H1 (cell line): ENCODE results near the gene LRRC49. TPM values are rescaled to one million over a fixed set of nuclear protein-coding genes. Genes with fewer than 3 reads are reported as not detected.

Experiments
- CTCF ChIA-PET: fragments of 300-600 bp; sonication (Branson Sonifier 250); formaldehyde crosslinking; loops from one replicate; lab custom pipeline; 2021; ENCODE audit not compliant: partially characterized antibody; lab: Charles Lee
- POLR2A ChIA-PET: fragments of 300-600 bp; sonication (Branson Sonifier 250); formaldehyde crosslinking; loops from one replicate; lab custom pipeline; 2021; ENCODE audit warnings: inconsistent platforms; ENCODE audit not compliant: partially characterized antibody; lab: Charles Lee
- DNase-seq, 2 experiments: peaks; one replicate each; pipeline versions ENCODE4 v3.0.0 to v3.0.0-alpha.2; 2010 to 2022; ENCODE audit warnings: low spot score in 2 of 2, low read depth in 1 of 2, mixed read lengths in 1 of 2
- FAIRE-seq: peaks from 2 replicates; lab custom pipeline; 2011; peaks lifted over from hg19 to GRCh38; lab: Jason Lieb, UNC
- H2AFZ ChIP-seq: 2 replicates; pipeline ENCODE4 v1.8.1; 2012; ENCODE audit warnings: low read length, inconsistent platforms
- H2AK5ac ChIP-seq: 2 replicates; pipeline ENCODE4 v1.6.1; 2013; ENCODE audit warnings: low read depth, low read length
- H2BK120ac ChIP-seq: replicated peaks from 2 replicates; pipeline ENCODE3; 2013; ENCODE audit warnings: low read depth, low read length, inconsistent platforms
- H2BK12ac ChIP-seq: 2 replicates; pipeline ENCODE4 v1.6.1; 2013; ENCODE audit warnings: low read depth, low read length
- H2BK15ac ChIP-seq: 2 replicates; pipeline ENCODE4 v1.6.1; 2013; ENCODE audit warnings: low read length
- H2BK20ac ChIP-seq: 2 replicates; pipeline ENCODE4 v1.6.1; 2013; ENCODE audit warnings: low read length
- H2BK5ac ChIP-seq: 2 replicates; pipeline ENCODE4 v1.6.1; 2013; ENCODE audit warnings: low read depth, low read length
- H3K14ac ChIP-seq: 2 replicates; pipeline ENCODE4 v1.6.1; 2013; ENCODE audit warnings: inconsistent platforms; ENCODE audit not compliant: insufficient read length
- H3K18ac ChIP-seq: 2 replicates; pipeline ENCODE4 v1.6.1; 2013; ENCODE audit warnings: low read length; ENCODE audit errors: extremely low read depth
- H3K23ac ChIP-seq: 2 replicates; pipeline ENCODE4 v1.6.1; 2013; ENCODE audit warnings: inconsistent platforms; ENCODE audit not compliant: insufficient read length
- H3K23me2 ChIP-seq: 2 replicates; pipeline ENCODE4 v1.6.1; 2013; ENCODE audit warnings: low read depth, low read length
- H3K27ac ChIP-seq: 2 replicates; pipeline ENCODE4 v1.6.1; 2011; ENCODE audit warnings: low read depth, low read length, inconsistent platforms
- H3K27me3 ChIP-seq, 4 experiments: replicated peaks in 1 of 4; 1 replicate in 1 of 4; 2 replicates in 3 of 4; pipeline versions ENCODE4 v1.6.1 to v1.8.1; 2011 to 2013; ENCODE audit warnings: low read length in 3 of 4, mild to moderate bottlenecking in 3 of 4, inconsistent platforms in 2 of 4, mixed read lengths in 2 of 4, moderate library complexity in 1 of 4; ENCODE audit not compliant: control insufficient read depth in 3 of 4, insufficient read depth in 3 of 4; ENCODE audit errors: extremely low read depth in 1 of 4
- H3K36me3 ChIP-seq, 4 experiments: 2 replicates each; pipeline versions ENCODE4 v1.6.1 to v1.8.1; 2011 to 2013; ENCODE audit warnings: mild to moderate bottlenecking in 4 of 4, low read length in 3 of 4, moderate library complexity in 2 of 4, control low read depth in 1 of 4, inconsistent platforms in 1 of 4; ENCODE audit not compliant: insufficient read depth in 4 of 4, control insufficient read depth in 2 of 4
- H3K4ac ChIP-seq: replicated peaks from 2 replicates; pipeline ENCODE3; 2013; ENCODE audit warnings: low read length, low read depth, mixed read lengths, inconsistent platforms; ENCODE audit not compliant: insufficient read length
- H3K4me1 ChIP-seq, 4 experiments: replicated peaks in 1 of 4; 1 replicate in 1 of 4; 2 replicates in 3 of 4; pipeline versions ENCODE4 v1.6.1 to v1.8.1; 2011 to 2013; ENCODE audit warnings: low read length in 3 of 4, inconsistent platforms in 2 of 4, mixed read lengths in 1 of 4; ENCODE audit not compliant: insufficient read depth in 4 of 4, control insufficient read depth in 3 of 4
- H3K4me2 ChIP-seq, 2 experiments: 2 replicates each; pipeline versions ENCODE4 v1.6.1 to v1.8.1; 2011 to 2013; ENCODE audit warnings: low read depth in 2 of 2, low read length in 2 of 2, control low read depth in 1 of 2, inconsistent platforms in 1 of 2, mild to moderate bottlenecking in 1 of 2; ENCODE audit not compliant: insufficient read depth in 1 of 2
- H3K4me3 ChIP-seq, 4 experiments: fragments of 200-600, 300-600 bp in 1 of 4; sonication (generic), shearing (Covaris generic), sonication (Bioruptor Twin) in 1 of 4; 2 replicates each; pipeline versions ENCODE4 v1.5.1 to v1.8.1; 2011 to 2016; ENCODE audit warnings: low read length in 4 of 4, low read depth in 3 of 4, control low read depth in 2 of 4, inconsistent platforms in 2 of 4, mild to moderate bottlenecking in 2 of 4, mixed read lengths in 1 of 4, moderate library complexity in 1 of 4; ENCODE audit not compliant: insufficient read depth in 2 of 4; ENCODE audit errors: extremely low read depth in 1 of 4
- H3K56ac ChIP-seq: replicated peaks from 2 replicates; pipeline ENCODE3; 2013; ENCODE audit warnings: low read depth, mild to moderate bottlenecking, mixed read lengths, low read length, inconsistent platforms; ENCODE audit not compliant: insufficient read length
- H3K79me1 ChIP-seq: 2 replicates; pipeline ENCODE4 v1.6.1; 2013; ENCODE audit warnings: low read depth, low read length, control low read depth
- H3K79me2 ChIP-seq, 2 experiments: 2 replicates each; pipeline versions ENCODE4 v1.6.1 to v1.8.1; 2012 to 2013; ENCODE audit warnings: low read length in 2 of 2, mild to moderate bottlenecking in 2 of 2, inconsistent platforms in 1 of 2; ENCODE audit not compliant: insufficient read depth in 2 of 2, control insufficient read depth in 1 of 2
- H3K9ac ChIP-seq, 4 experiments: replicated peaks in 1 of 4; 1 replicate in 1 of 4; 2 replicates in 3 of 4; pipeline versions ENCODE4 v1.6.1 to v1.8.1; 2011 to 2013; ENCODE audit warnings: low read depth in 3 of 4, low read length in 3 of 4, control low read depth in 2 of 4, mild to moderate bottlenecking in 2 of 4, moderate library complexity in 2 of 4, inconsistent platforms in 1 of 4; ENCODE audit errors: extremely low read depth in 1 of 4
- H3K9me3 ChIP-seq, 2 experiments: 2 replicates each; pipeline versions ENCODE4 v1.6.1 to v1.8.1; 2012 to 2013; ENCODE audit warnings: mild to moderate bottlenecking in 2 of 2, moderate library complexity in 2 of 2, control low read depth in 1 of 2, inconsistent platforms in 1 of 2, low read depth in 1 of 2, low read length in 1 of 2, mixed read lengths in 1 of 2; ENCODE audit not compliant: insufficient read depth in 2 of 2
- H4K20me1 ChIP-seq, 2 experiments: replicated peaks in 1 of 2; 2 replicates each; pipeline versions ENCODE3 to v1.8.1; 2011 to 2013; ENCODE audit warnings: inconsistent platforms in 2 of 2, low read length in 2 of 2, mild to moderate bottlenecking in 1 of 2; ENCODE audit not compliant: insufficient read depth in 2 of 2, control insufficient read depth in 1 of 2
- H4K5ac ChIP-seq: 2 replicates; pipeline ENCODE4 v1.6.1; 2013; ENCODE audit warnings: low read length, low read depth, mixed read lengths, inconsistent platforms; ENCODE audit not compliant: insufficient read length
- H4K8ac ChIP-seq: 2 replicates; pipeline ENCODE4 v1.8.0; 2013; ENCODE audit warnings: mild to moderate bottlenecking, moderate library complexity, low read length, inconsistent platforms; ENCODE audit not compliant: insufficient read depth; ENCODE audit errors: extremely low read depth
- H4K91ac ChIP-seq: replicated peaks from 2 replicates; pipeline ENCODE3; 2013; ENCODE audit warnings: low read length, mixed read lengths, inconsistent platforms; ENCODE audit not compliant: insufficient read length
- BACH1 ChIP-seq: IDR thresholded peaks from 2 replicates; pipeline ENCODE4 v1.6.1; 2012; ENCODE audit warnings: low read length, improper control_type of control experiment
- CBX8 ChIP-seq: fragments of 300-800, 300-1000 bp; sonication (generic); IDR thresholded peaks from 2 replicates; pipeline ENCODE4 v1.7.1; 2016; ENCODE audit warnings: low read depth, low read length, borderline replicate concordance
- CHD1 ChIP-seq: IDR thresholded peaks from 2 replicates; pipeline ENCODE4 v1.6.1; 2012; ENCODE audit warnings: low read depth, low read length, improper control_type of control experiment
- MAFK ChIP-seq: IDR thresholded peaks from 2 replicates; pipeline ENCODE4 v1.6.1; 2012; ENCODE audit warnings: low read depth, mild to moderate bottlenecking, improper control_type of control experiment, low read length
- RBBP5 ChIP-seq: IDR thresholded peaks from 2 replicates; pipeline ENCODE4 v1.7.1; 2012; ENCODE audit warnings: low read depth, mild to moderate bottlenecking, inconsistent platforms, low read length, moderate library complexity, borderline replicate concordance
- SIN3A ChIP-seq, 2 experiments: IDR thresholded peaks in 1 of 2; conservative IDR thresholded peaks in 1 of 2; 2 replicates each; pipeline ENCODE4 v1.6.1; 2011 to 2012; ENCODE audit warnings: low read length in 2 of 2, improper control_type of control experiment in 1 of 2, low read depth in 1 of 2, mild to moderate bottlenecking in 1 of 2
- SIX5 ChIP-seq: IDR thresholded peaks from 2 replicates; pipeline ENCODE4 v1.6.1; 2011; ENCODE audit warnings: mild to moderate bottlenecking, low read depth, low read length
- SP2 ChIP-seq: IDR thresholded peaks from 2 replicates; pipeline ENCODE4 v1.6.1; 2012; ENCODE audit warnings: mild to moderate bottlenecking, low read length, inconsistent platforms
- SP4 ChIP-seq: IDR thresholded peaks from 2 replicates; pipeline ENCODE4 v1.6.1; 2012; ENCODE audit warnings: low read length, inconsistent platforms
- TBP ChIP-seq: IDR thresholded peaks from 2 replicates; pipeline ENCODE4 v1.6.1; 2011; ENCODE audit warnings: low read depth, low read length, improper control_type of control experiment
- WGBS, 2 experiments: shearing (Covaris generic) in 1 of 2; methylation state at CpG; one replicate each; pipeline versions ENCODE4 v1.1.6 to v1.1.7; 2013 to 2015; ENCODE audit warnings: low lambda C conversion rate in 2 of 2, mixed read lengths in 2 of 2, inconsistent platforms in 1 of 2, low coverage in 1 of 2, missing lambda C conversion rate in 1 of 2; ENCODE audit not compliant: insufficient replicate concordance in 2 of 2, insufficient coverage in 1 of 2, insufficient read length in 1 of 2; ENCODE audit errors: extremely low coverage in 1 of 2, missing lambda C conversion rate in 1 of 2; 5-methylcytosine and 5-hydroxymethylcytosine counted together
- polyA plus RNA-seq, 7 experiments: library from polyadenylated mRNA; depleted of rRNA in 3 of 7; stranded (reverse) in 5 of 7; unstranded in 2 of 7; fragments of >200 nt in 5 of 7; fragments of 200-250 nt in 2 of 7; gene quantifications; 1 replicate in 5 of 7; 2 replicates in 1 of 7; 4 replicates in 1 of 7; pipeline versions ENCODE4 v1.2.1 to v1.2.3, GENCODE V29; 2011 to 2013; ENCODE audit warnings: missing spikeins in 2 of 7, mixed read lengths in 2 of 7
- total RNA-seq: library from RNA; stranded (reverse); fragmentation: NEBNext Ultra II Directional; extraction: Animal tissue kit (Norgen Biotek cat#: 25700); gene quantifications from 2 replicates; pipeline ENCODE4 v1.2.1, GENCODE V29; 2021
- TF ChIP-seq, protein P1 (sequence below): IDR thresholded peaks from 2 replicates; pipeline ENCODE4 v1.6.1; 2012; ENCODE audit warnings: inconsistent platforms
- TF ChIP-seq, protein P2 (sequence below): IDR thresholded peaks from 2 replicates; pipeline ENCODE4 v1.6.1; 2011; ENCODE audit warnings: low read length, improper control_type of control experiment

Gene LRRC49
- total and polyA plus RNA-seq, 2 of the 8 experiments (the other 6 are each of a cell fraction or from before 2014, with no cell fraction given): 5.0 to 10.4 TPM

DNA sequence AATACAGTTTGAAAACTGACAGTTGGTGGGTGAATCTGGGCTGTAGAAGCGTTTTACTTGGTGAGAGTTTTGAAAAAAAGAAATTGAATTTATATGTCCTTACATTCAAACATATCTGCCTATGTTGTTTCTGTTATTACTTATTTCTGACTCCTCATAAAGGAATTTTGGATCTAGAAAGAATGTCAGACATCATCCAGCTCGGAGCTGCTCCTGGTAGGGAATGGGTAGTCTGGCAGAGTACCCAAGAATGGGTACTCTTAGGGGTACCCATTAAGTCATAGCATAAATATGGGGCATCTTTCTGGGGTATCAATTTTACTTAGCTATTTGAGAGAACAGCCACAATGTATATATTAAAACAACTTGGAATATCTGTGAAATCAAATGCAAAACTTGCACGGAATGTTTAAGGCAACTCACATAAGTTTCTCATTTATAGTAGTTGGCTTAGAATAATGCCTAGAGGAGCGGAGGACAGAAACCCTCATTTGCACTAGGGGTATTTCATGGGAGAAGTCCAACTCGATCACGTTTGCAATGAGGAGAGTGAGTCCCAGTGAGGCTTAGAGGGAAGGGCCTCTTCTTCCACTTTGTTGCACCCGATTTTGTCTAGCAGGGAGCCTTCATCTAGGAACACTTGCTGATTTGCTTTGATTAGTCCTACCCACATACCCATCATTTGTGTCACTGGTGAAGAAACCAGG is 36.3 kb upstream of the LRRC49 start:
- no peaks in the 10 kb centered on the region for H3K79me1 ChIP-seq
- H3K14ac ChIP-seq: no peak overlapping the region
- no peak overlapping the region for H3K18ac ChIP-seq
- no peak overlapping the region for H3K4ac ChIP-seq
- no peak overlapping the region for H4K5ac ChIP-seq
- H2BK120ac ChIP-seq: no peak overlapping the region
- peaks cover 3 to 8% (median 5%) of the 10 kb centered on the region in 4 experiments; a peak in 4 of 7 replicates for H3K4me1 ChIP-seq
- 0 out of 7 replicates have a peak, but pooled peaks cover 0 to 3% (median 0%) of the 10 kb centered on the region in 4 experiments for H3K27me3 ChIP-seq
- H3K4me3 ChIP-seq: no peak overlapping the region
- no peak overlapping the region for H4K8ac ChIP-seq
- no peak overlapping the region for H4K91ac ChIP-seq
- H2AK5ac ChIP-seq: no peak overlapping the region
- H3K23ac ChIP-seq: no peak overlapping the region
- peaks cover 0 to 9% of the 10 kb centered on the region in 2 experiments; a peak in 1 of 4 replicates for H3K79me2 ChIP-seq
- no peaks in the 10 kb centered on the region for H4K20me1 ChIP-seq
- no peak overlapping the region for H3K27ac ChIP-seq
- H3K4me2 ChIP-seq: no peak overlapping the region
- no peak overlapping the region for H2BK15ac ChIP-seq
- no peak overlapping the region for H2AFZ ChIP-seq
- no peak for DNase-seq
- no peak overlapping the region for H3K9ac ChIP-seq
- peaks cover 10% of the 10 kb centered on the region; the same call in 1 of the 2 replicates for H3K23me2 ChIP-seq
- no peaks in the 10 kb centered on the region for H3K36me3 ChIP-seq
- H2BK5ac ChIP-seq: no peak overlapping the region
- ChIA-PET CTCF (interaction anchor here (0.6 to 2.4 kb wide), 4 partner anchors 12 to 45 kb away, joined by 3 to 6 read pairs (median 4); no protein-coding TSS in a partner anchor), POLR2A (no interaction called here)
- no peak overlapping the region for H2BK12ac ChIP-seq
- FAIRE-seq: no peak
- H2BK20ac ChIP-seq: no peak overlapping the region
- no peaks in the 10 kb centered on the region for H3K9me3 ChIP-seq
- 86% methylated on average over 7 of the region's 7 CpGs; no CpG with 5 or more reads in 1 of the 2 experiments for WGBS, 2 experiments
- no peak overlapping the region for H3K56ac ChIP-seq
- no peak for TF ChIP-seq SP2
- TF ChIP-seq, protein P1, sequence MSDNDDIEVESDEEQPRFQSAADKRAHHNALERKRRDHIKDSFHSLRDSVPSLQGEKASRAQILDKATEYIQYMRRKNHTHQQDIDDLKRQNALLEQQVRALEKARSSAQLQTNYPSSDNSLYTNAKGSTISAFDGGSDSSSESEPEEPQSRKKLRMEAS: no peak
- no peak for TF ChIP-seq MAFK
- no peak for TF ChIP-seq CBX8
- TF ChIP-seq TBP: no peak
- no peak for TF ChIP-seq CHD1
- TF ChIP-seq SIN3A (conservative IDR thresholded peaks at IDR 0.05 in 1 of 2, IDR thresholded peaks at IDR 0.05 in 1 of 2; ENCODE audit: low read depth in 1 of 2, low read length in 2 of 2): no peak
- no peak for TF ChIP-seq SIX5
- no peak for TF ChIP-seq SP4
- TF ChIP-seq BACH1: no peak
- TF ChIP-seq, protein P2, sequence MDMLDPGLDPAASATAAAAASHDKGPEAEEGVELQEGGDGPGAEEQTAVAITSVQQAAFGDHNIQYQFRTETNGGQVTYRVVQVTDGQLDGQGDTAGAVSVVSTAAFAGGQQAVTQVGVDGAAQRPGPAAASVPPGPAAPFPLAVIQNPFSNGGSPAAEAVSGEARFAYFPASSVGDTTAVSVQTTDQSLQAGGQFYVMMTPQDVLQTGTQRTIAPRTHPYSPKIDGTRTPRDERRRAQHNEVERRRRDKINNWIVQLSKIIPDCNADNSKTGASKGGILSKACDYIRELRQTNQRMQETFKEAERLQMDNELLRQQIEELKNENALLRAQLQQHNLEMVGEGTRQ: no peak
- no peak for TF ChIP-seq RBBP5
